RKO (cell line): Measurements from ENCODE around the gene HLA-DRB1.
"Not testable (repeated sequence)": the region's sequence is repeated elsewhere in the genome, so short reads cannot be mapped to it uniquely, and the experiment has no call there.

Experiments used
- DNase-seq: peaks from one replicate; pipeline ENCODE4 v3.0.0-alpha.2; 2016; ENCODE audit warnings: low spot score

HLA-DRB1 gene

GRCh38 chr6:32589596-32590449 is at the start of gene HLA-DRB1:
Gene HLA-DRB1, minus strand, starts transcription at chr6:32589848. Its CDS starts 106 bp downstream, at chr6:32589742.
- no peak for DNase-seq

DNA sequence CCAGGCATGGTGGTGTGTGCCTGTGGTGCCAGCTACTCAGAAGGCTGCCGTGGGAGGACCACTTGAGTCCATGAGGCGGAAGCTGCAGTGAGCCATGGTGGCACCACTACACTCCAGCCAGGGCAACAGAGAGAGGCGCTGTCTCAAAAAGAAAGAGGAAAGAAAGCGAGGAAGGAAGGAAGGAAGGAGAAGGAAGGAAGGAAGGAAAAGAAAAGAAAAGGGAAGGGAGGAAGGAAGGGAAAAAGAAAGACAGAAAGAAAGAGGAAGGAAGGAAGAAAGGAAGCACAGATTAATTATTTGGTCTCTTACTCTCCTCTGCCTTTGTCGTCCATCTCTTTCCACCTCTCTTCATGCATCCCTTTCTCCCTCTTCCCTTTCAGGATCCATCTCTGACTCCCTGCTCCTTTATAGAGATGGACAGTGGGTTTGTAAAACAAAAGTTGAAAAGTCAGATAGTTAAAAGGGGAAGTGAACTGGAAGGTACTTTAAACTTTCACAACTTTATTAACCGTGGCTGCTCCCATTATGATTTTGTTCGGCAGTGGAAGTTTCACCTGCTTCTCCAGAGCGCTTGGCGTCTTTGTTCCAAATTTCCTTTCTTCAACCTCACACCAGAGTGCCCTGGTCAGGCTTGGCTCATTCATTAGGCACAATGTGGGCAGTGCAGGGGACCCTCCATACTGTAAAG is 49.0 kb upstream of the HLA-DRB1 start:
- no peak for DNase-seq

DNA sequence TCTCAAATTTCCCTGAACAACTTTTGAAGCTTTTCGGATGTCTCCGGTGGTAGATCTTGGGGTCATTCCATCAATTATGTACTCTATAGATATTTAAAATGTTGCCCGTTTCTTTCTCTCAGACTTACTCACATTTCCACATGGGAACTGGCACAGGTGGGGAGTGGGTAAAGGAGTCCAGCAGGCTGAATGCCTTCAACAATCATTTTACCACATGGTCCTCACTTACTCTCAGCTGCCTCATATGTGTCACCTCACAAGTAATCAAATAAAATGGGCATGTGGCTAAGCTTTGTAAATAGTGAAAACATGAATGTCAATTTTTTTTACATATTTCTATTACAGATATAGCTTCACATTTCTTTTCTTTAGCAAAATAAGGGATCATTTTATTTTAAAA is 48.2 kb upstream of the HLA-DRB1 start:
- no peak for DNase-seq

DNA sequence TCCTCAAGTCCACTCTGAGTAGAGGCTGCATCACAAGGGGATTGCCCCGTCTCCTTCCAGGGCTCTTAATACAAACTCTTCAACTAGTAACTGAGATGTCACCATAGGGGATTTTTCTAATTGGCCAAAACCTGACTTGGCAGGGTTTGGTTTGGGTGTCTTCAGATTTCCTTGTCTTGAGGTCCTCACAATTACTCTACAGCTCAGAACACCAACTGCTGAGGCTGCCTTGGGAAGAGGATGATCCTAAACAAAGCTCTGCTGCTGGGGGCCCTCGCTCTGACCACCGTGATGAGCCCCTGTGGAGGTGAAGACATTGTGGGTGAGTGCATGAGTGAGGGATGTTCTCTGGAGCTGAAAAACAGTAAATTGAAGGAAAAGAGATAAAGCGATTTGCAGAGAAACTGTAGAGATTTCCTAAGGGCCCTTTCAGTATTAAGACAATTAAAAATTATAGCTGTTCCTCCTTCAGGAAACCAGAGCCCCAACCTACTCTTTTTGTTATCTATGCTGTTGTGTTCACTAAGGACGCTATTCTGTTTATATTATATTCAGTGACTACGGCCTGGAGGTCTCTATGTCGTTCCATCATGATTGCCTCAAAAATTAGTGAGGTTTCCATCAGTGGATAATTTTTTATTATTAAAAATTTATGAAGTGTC is 47.7 kb upstream of the HLA-DRB1 start, which contains the start of gene HLA-DQA1:
HLA-DQA1 (plus strand) TSS at position 188 of the 662 bp plus-strand sequence; CDS start at position 241, 53 bp downstream.
- no peak for DNase-seq

- no peak for DNase-seq
Observed at GRCh38 chr6:32635526-32636123, 46.0 kb upstream of the HLA-DRB1 start.

GRCh38 chr6:32629793-32630192 is 40.1 kb upstream of the HLA-DRB1 start:
- not testable (repeated sequence) for DNase-seq

- peak; percentile 14 for DNase-seq
Observed at GRCh38 chr6:32627831-32628230, 38.2 kb upstream of the HLA-DRB1 start.

DNA sequence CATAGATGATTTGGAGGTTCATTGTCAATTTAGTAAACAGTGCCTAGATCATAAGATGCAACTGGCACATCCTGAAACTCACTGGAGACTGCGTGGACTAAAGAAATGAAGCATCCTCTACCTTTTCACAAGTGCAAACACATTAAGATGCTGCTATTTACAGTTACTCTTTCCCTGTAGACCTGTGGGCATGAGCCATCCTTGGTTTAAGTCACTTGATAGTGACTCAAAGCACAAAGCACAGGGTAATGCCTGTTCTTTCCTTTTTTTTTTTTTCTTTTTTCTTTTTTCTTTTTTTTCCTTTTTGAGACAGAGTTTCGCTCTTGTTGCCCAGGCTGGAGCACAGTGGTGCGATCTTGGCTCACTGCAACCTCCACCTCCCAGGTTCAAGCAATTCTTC is 37.6 kb upstream of the HLA-DRB1 start:
- DNase-seq: no peak

GRCh38 chr6:32625137-32625536 is 35.5 kb upstream of the HLA-DRB1 start:
- DNase-seq: no peak

DNA sequence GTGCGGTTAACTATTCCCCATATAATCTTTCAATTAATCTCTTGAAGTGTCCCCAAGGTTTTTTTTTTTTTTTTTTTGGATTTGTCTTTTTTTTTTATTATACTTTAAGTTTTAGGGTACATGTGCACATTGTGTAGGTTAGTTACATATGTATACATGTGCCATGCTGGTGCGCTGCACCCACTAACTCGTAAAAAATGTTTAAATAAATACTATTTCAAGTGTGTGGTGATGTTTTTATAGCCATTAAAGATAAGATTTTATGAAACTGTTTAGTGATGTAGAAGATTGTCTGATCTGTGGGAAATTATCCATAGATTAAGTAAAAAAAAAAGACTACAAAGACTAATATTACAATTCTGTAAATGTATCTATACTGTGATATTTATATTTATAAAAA is 34.9 kb upstream of the HLA-DRB1 start:
- DNase-seq: no peak

DNA sequence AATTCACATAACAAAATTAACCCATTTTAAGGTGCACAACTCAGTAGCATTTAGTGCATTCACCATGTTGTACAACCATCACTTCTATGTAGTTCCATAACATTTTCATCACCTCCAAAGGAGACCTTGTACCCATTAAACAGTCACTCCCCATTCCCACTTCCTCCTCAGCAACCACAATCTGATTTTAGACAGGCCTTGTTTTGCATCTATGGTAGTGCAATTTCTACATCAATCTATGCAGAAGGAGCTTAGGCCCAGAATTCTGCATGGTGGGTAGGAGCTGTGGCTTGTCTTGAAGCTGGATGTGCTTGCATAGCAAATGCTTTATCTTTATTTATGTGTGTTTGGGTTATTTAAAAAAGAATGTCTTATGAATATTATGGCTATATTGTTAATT is 34.0 kb upstream of the HLA-DRB1 start:
- DNase-seq: no peak

GRCh38 chr6:32622545-32623401 is 33.1 kb upstream of the HLA-DRB1 start:
- DNase-seq: peak; percentile 72

DNA sequence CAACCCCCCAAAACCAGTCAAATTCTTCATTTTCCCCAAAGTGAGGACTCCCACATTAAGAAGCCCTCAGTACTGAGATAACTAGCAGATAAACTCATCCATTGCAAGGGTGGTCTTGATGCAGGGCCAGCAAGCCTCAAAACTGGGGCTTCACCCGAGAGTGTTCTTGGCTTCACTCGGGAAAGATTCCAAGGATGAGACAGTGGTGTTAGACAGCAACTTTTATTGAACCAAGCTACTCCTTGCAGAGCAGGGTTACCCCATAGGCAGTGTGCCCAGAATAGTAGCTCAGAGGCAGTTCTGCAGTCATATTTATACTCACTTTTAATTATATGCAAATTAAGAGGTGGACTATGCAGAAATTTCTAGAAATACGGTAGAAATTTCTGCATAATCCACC is 31.7 kb upstream of the HLA-DRB1 start:
- DNase-seq: no peak

- DNase-seq: no peak
Observed at GRCh38 chr6:32617751-32618150, 28.1 kb upstream of the HLA-DRB1 start.

DNA sequence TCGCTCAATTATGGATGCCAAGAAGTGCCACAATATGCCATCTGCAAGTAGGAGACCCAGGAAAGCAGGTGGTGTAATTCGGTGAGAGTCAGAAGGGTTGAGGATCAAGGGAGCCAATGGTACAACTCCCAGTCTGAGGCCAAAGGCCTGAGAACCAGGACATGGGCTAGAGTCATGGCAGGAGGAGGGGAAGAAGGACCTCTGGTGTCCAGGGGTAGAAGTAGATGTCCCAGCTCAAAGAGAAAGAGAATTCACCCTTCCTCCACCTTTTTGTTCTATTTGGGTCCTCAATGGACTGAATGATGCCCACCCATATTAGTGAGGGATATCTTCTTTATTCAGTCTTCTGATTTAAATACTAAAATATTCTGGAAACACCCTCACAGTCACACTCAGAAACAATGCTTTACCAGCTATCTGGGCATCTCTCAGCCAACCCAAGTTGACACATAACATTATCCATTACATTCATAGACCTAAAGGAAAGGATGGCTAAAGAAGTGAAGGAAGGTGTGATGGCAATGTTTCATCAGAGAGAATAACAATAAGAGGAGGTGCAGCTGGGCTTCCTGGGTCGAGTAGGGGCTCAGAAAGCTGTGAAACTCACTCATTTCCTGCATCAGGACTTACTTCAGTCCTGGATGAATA is 26.4 kb upstream of the HLA-DRB1 start:
- DNase-seq: no peak

DNA sequence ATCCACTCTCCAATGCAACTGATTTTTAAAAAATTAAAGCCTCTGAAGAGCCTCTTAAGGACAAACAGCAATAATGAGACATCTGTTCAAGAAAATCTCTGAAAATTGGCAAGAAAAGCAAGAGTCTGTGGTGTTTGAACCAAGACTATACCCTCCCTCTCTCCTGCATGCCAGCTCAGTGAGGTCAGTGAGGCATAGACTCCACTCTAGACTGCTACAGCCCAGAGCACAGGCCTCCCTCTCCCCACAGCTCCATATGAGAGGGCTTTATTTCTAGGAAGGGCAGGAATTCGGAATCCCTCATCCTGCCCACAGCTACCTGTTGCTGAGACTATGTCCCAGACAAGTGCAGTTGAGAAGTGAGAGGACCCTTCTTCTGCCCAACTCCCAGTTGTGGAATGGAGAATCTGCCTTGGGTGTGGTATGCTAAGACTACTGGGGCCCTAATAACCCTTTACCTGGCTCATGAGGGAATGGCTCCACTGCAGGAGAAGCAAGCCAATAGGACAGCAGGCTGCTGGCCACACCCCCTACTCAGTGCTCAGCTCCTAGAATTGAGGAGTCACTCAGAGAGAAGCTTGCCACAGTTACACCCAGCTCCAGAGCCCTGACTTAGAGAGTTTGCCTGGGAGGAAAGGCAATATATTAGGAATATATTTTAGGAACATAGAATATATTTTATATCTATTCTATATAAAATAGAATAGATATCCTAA is 24.9 kb upstream of the HLA-DRB1 start:
- DNase-seq: no peak

DNA sequence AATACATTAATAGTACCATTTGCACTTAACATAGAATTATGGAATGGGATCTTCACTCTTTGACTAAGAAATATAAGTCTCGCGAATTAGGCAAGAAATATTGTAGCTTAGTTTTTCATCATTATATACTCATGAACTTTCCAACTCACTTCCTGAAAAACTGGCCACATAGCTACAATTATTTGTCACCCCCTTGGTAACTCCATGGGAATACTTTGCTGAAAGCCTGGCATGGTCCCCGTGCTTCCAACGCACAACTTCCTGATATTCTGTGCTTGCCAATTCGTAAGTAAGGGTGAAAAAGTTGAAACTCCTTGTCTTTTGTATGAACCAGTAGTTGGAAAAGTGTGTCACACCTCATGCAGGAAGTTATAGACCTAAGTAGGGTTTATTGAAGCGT is 23.8 kb upstream of the HLA-DRB1 start:
- DNase-seq: no peak

DNA sequence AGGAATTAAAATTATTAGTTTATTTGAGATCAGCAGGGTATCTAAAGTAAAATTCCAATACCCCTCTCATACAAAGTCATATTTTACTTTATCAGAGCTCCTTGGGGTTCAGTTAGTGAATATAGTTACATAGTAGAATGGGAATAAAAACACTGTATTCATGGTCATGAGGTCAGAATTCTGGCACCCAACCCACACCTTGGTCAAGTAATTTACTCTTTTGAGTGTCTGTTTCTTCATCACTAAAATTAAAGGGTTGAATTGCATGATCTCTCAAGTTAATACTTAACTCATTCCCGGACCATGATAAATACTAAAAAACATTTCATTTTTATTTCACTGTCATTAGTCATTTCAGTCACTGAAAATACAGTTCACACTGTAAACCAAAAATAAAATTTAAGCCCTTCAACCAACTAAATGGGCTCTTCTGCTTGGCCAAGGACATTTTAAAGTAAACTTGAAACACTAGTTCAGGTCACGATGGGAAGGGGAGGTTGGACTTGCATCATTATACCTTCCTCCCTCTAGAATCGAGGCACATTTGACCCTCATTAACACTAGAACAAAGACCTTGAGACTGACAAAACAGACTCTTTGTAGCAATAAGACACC is 21.1 kb upstream of the HLA-DRB1 start:
- DNase-seq: no peak

DNA sequence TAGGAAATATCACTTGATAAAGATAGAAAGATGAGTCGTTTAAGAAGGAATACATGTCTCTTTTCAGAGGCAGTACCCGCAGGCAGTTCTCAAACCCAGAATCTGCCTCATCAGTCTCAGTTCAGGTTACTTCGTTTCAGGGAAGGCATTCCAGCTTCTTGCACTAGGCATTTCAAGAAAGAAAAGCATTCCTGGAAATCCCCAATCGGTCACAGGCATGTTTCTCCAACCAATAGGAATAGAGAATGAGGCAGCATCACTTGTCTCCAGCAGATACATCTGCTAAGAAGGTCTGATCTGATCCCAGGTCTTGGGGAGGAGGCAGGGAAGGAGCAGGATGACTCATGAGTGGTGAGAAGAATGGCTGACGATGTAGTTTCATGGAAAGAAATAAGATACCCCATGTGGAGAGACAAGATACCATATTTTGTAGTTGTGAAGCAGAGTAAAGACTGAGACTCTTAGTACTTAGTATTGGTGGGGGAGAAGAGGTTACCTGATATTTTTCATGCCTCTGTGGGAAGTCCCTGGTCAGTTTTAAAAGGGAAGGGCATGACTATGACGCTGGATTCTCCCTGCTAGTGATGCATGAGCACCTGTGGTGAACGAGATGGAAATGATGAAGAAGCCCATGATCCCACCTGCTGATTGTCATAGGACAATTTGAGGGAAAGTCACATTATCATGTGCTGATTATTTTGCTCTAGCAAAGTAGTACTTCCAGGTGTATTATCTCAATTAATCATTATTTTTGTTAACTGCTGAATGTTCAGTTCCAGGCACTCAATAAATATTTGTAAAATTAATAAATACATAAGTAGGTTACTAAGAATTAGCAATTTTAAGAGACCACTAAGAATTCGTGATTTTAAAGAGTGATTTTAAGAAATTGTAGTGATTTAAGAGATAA is 20.3 kb upstream of the HLA-DRB1 start:
- DNase-seq: peak; percentile 91
